SK-N-SH (cell line): ENCODE measurements around the gene LRRC51. TPM values are rescaled to one million over a fixed set of nuclear protein-coding genes. Genes with fewer than 3 reads are reported as not detected.

ENCODE experiments used
- CTCF ChIA-PET: fragments of 300-600, 350-600 bp; formaldehyde crosslinking; extraction: SDS; loops from one replicate; lab custom pipeline; 2021; lab: Yijun Ruan, JAX
- POLR2A ChIA-PET: fragments of 350-600 bp; sonication (Branson Sonifier 250); formaldehyde crosslinking; extraction: SDS; loops from one replicate; lab custom pipeline; 2020; ENCODE audit warnings: antibody characterized with exemption, inconsistent platforms; lab: Yijun Ruan, JAX
- DNase-seq: peaks from one replicate; pipeline ENCODE4 v3.0.0; 2012
- H2AFZ ChIP-seq: fragments of 200-600 bp; sonication (generic); 2 replicates; pipeline ENCODE4 v1.8.1; 2016; ENCODE audit warnings: antibody characterized with exemption, mild to moderate bottlenecking, low read depth
- H3F3A ChIP-seq: fragments of 200-600 bp; sonication (generic); replicated peaks from 2 replicates; pipeline ENCODE3; 2016; ENCODE audit warnings: antibody characterized with exemption, mild to moderate bottlenecking; ENCODE audit not compliant: insufficient read depth
- H3K27ac ChIP-seq, 2 experiments: fragments of 200-500 bp in 1 of 2; fragments of 200-600 bp in 1 of 2; sonication (Bioruptor generic) in 1 of 2; sonication (generic), shearing (Covaris generic) in 1 of 2; 2 replicates each; pipeline versions ENCODE4 v1.5.1 to v1.6.1; 2014 to 2016; ENCODE audit warnings: low read depth in 2 of 2, inconsistent platforms in 1 of 2, low read length in 1 of 2, mild to moderate bottlenecking in 1 of 2, mixed read lengths in 1 of 2
- H3K27me3 ChIP-seq: fragments of 200-600 bp; sonication (generic), shearing (Covaris generic); 2 replicates; pipeline ENCODE4 v1.6.1; 2016; ENCODE audit warnings: mixed run types; ENCODE audit not compliant: insufficient read depth
- H3K36me3 ChIP-seq, 2 experiments: fragments of 200-500 bp in 1 of 2; fragments of 200-600 bp in 1 of 2; sonication (Bioruptor generic) in 1 of 2; sonication (generic) in 1 of 2; replicated peaks in 1 of 2; 2 replicates each; pipeline versions ENCODE3 to v1.5.1; 2014 to 2016; ENCODE audit warnings: low read length in 1 of 2, mild to moderate bottlenecking in 1 of 2; ENCODE audit not compliant: insufficient read depth in 2 of 2, control insufficient read depth in 1 of 2
- H3K4me1 ChIP-seq, 2 experiments: fragments of 200-500 bp in 1 of 2; fragments of 200-600 bp in 1 of 2; sonication (Bioruptor generic) in 1 of 2; sonication (generic), shearing (Covaris generic) in 1 of 2; 2 replicates each; pipeline versions ENCODE4 v1.5.1 to v1.6.1; 2014 to 2016; ENCODE audit warnings: low read depth in 1 of 2, low read length in 1 of 2, mixed run types in 1 of 2; ENCODE audit not compliant: insufficient read depth in 2 of 2, control insufficient read depth in 1 of 2
- H3K4me2 ChIP-seq: fragments of 200-600 bp; sonication (generic), shearing (Covaris generic); 2 replicates; pipeline ENCODE4 v1.6.1; 2017; ENCODE audit warnings: mixed run types
- H3K4me3 ChIP-seq, 2 experiments: fragments of 200-500 bp in 1 of 2; fragments of 200-600 bp in 1 of 2; sonication (Bioruptor generic) in 1 of 2; sonication (generic), shearing (Covaris generic) in 1 of 2; 2 replicates each; pipeline versions ENCODE4 v1.5.1 to v1.8.1; 2014 to 2016; ENCODE audit warnings: low read depth in 2 of 2, inconsistent platforms in 1 of 2, low read length in 1 of 2, mild to moderate bottlenecking in 1 of 2, mixed read lengths in 1 of 2, moderate library complexity in 1 of 2
- H3K79me2 ChIP-seq: fragments of 200-600 bp; sonication (generic); 2 replicates; pipeline ENCODE4 v1.8.1; 2017; ENCODE audit warnings: mild to moderate bottlenecking; ENCODE audit not compliant: insufficient read depth
- H3K9ac ChIP-seq: fragments of 200-600 bp; sonication (generic); 2 replicates; pipeline ENCODE4 v1.6.1; 2017; ENCODE audit warnings: mixed run types
- H3K9me2 ChIP-seq: fragments of 200-600 bp; sonication (generic); 2 replicates; pipeline ENCODE4 v1.6.1; 2017; ENCODE audit warnings: mixed run types
- H3K9me3 ChIP-seq: fragments of 200-600 bp; sonication (generic); 2 replicates; pipeline ENCODE4 v1.6.1; 2017; ENCODE audit warnings: mixed run types, mild to moderate bottlenecking, moderate library complexity
- H4K20me1 ChIP-seq: fragments of 200-600 bp; sonication (generic); 2 replicates; pipeline ENCODE4 v1.6.1; 2017; ENCODE audit warnings: mild to moderate bottlenecking, mixed run types; ENCODE audit not compliant: insufficient read depth
- CHD2 ChIP-seq: fragments of 150-350 bp; IDR thresholded peaks from 2 replicates; pipeline ENCODE4 v1.6.1; 2018; ENCODE audit warnings: low read length; ENCODE audit not compliant: partially characterized antibody
- ELF1 ChIP-seq: IDR thresholded peaks from 2 replicates; pipeline ENCODE4 v1.4.0; 2012
- EP300 ChIP-seq, 2 experiments: IDR thresholded peaks; 2 replicates each; pipeline versions ENCODE4 v1.4.0 to v1.6.1; 2012; ENCODE audit warnings: borderline replicate concordance in 1 of 2, low read depth in 1 of 2, low read length in 1 of 2
- EZH2phosphoT487 ChIP-seq: fragments of 200-600 bp; sonication (generic); IDR thresholded peaks from 2 replicates; pipeline ENCODE4 v1.6.1; 2017; ENCODE audit warnings: low read depth, mixed run types, mild to moderate bottlenecking, antibody characterized with exemption, moderate library complexity, borderline replicate concordance
- FOSL2 ChIP-seq: IDR thresholded peaks from 2 replicates; pipeline ENCODE4 v1.4.0; 2012; ENCODE audit warnings: low read depth, mild to moderate bottlenecking, moderate library complexity, borderline replicate concordance
- GABPA ChIP-seq: IDR thresholded peaks from 2 replicates; pipeline ENCODE4 v1.4.0; 2012; ENCODE audit warnings: low read depth, mild to moderate bottlenecking
- GATA2 ChIP-seq: sonication (generic); formaldehyde crosslinking; IDR thresholded peaks from 2 replicates; pipeline ENCODE4 v1.5.0; 2020; ENCODE audit warnings: mild to moderate bottlenecking, missing genetic modification reagents
- IRF3 ChIP-seq: fragments of 150-350 bp; IDR thresholded peaks from 2 replicates; pipeline ENCODE4 v1.6.1; 2016; ENCODE audit warnings: mild to moderate bottlenecking, low read depth, low read length
- NFIC ChIP-seq: IDR thresholded peaks from 2 replicates; pipeline ENCODE4 v1.4.0; 2012; ENCODE audit warnings: borderline replicate concordance
- NRF1 ChIP-seq: IDR thresholded peaks from 2 replicates; pipeline ENCODE4 v1.6.1; 2012; ENCODE audit warnings: low read depth, mild to moderate bottlenecking, low read length
- POLR2AphosphoS5 ChIP-seq: IDR thresholded peaks from 2 replicates; pipeline ENCODE4 v1.6.1; 2012; ENCODE audit warnings: low read depth, low read length
- RCOR1 ChIP-seq: fragments of 150-350 bp; IDR thresholded peaks from 2 replicates; pipeline ENCODE4 v1.6.1; 2017; ENCODE audit warnings: antibody characterized with exemption, low read length
- REST ChIP-seq: IDR thresholded peaks from 2 replicates; pipeline ENCODE4 v1.6.1; 2012; ENCODE audit warnings: mild to moderate bottlenecking, low read depth, low read length, moderate library complexity
- RFX5 ChIP-seq: IDR thresholded peaks from 2 replicates; pipeline ENCODE4 v1.6.1; 2012; ENCODE audit warnings: mild to moderate bottlenecking, improper control_type of control experiment, low read length
- RXRA ChIP-seq: IDR thresholded peaks from 2 replicates; pipeline ENCODE4 v1.4.0; 2012; ENCODE audit warnings: low read depth, mild to moderate bottlenecking, borderline replicate concordance
- SIN3A ChIP-seq: IDR thresholded peaks from 2 replicates; pipeline ENCODE4 v1.6.1; 2012; ENCODE audit warnings: low read depth, mild to moderate bottlenecking, low read length, moderate library complexity, borderline replicate concordance
- SMC3 ChIP-seq: IDR thresholded peaks from 2 replicates; pipeline ENCODE4 v1.6.1; 2012; ENCODE audit warnings: low read depth, low read length, improper control_type of control experiment
- TCF12 ChIP-seq: IDR thresholded peaks from 2 replicates; pipeline ENCODE4 v1.4.0; 2012
- TEAD4 ChIP-seq: IDR thresholded peaks from 2 replicates; pipeline ENCODE4 v1.4.0; 2012; ENCODE audit warnings: mild to moderate bottlenecking, borderline replicate concordance; ENCODE audit not compliant: insufficient read depth
- YY1 ChIP-seq: IDR thresholded peaks from 2 replicates; pipeline ENCODE4 v1.4.0; 2012; ENCODE audit warnings: low read depth, mild to moderate bottlenecking
- WGBS: methylation state at CpG from one replicate; pipeline ENCODE4 v1.1.6; 2017; ENCODE audit warnings: low lambda C conversion rate; 5-methylcytosine and 5-hydroxymethylcytosine counted together
- polyA plus RNA-seq, 3 experiments: library from polyadenylated mRNA; depleted of rRNA; stranded (reverse); fragments of >200 nt; gene quantifications; 2 replicates each; pipeline ENCODE4 v1.2.3, GENCODE V29; 2012

The LRRC51 gene
- polyA plus RNA-seq, 1 of the 3 experiments (the other 2 are of a cell fraction): 7.3 TPM

- Histone ChIP-seq H3K36me3 (no peaks in the 10 kb centered on the region), H3K9me3 (no peaks in the 10 kb centered on the region), H3K9me2 (no peaks in the 10 kb centered on the region), H3K27me3 (no peaks in the 10 kb centered on the region), H2AFZ (no peak overlapping the region), H3K27ac (no peak overlapping the region), H4K20me1 (no peaks in the 10 kb centered on the region), H3K4me2 (no peak overlapping the region), H3F3A (no peaks in the 10 kb centered on the region), H3K4me1 (no peaks in the 10 kb centered on the region; a peak in 1 of 4 replicates), H3K9ac (no peak overlapping the region), H3K4me3 (no peak overlapping the region), H3K79me2 (no peaks in the 10 kb centered on the region)
- DNase-seq: no peak
- CTCF ChIA-PET: interaction anchor here (1.5 to 2.5 kb wide), 2 partner anchors 12 to 114 kb away, joined by 4 to 7 read pairs; no protein-coding TSS in a partner anchor
- 90% methylated on average over 2 of the region's 11 CpGs for WGBS
- POLR2A ChIA-PET: no interaction called here
- TF ChIP-seq YY1 (no peak), NFIC (no peak), EP300 (IDR thresholded peaks at IDR 0.05; ENCODE audit: borderline replicate concordance in 1 of 2, low read depth in 1 of 2, low read length in 1 of 2) (no peak), RXRA (no peak), REST (no peak), SIN3A (no peak), TEAD4 (no peak), GATA2 (CRISPR knock-in tag) (no peak), EZH2phosphoT487 (no peak), TCF12 (no peak), ELF1 (no peak), NRF1 (no peak), CHD2 (no peak), POLR2AphosphoS5 (no peak), SMC3 (no peak), RCOR1 (no peak), IRF3 (no peak), FOSL2 (no peak), RFX5 (no peak), GABPA (no peak)
Observed at GRCh38 chr11:72139500-72139899, 58.9 kb downstream of the LRRC51 start.
